Stimulated activated CD8-positive, alpha-beta memory T cell treated with anti-CD3 and anti-CD28 coated beads, Interleukin-15, amount 100 ng/mL, for 1 hour (primary cell): ENCODE measurements around the gene FCHO1.

ENCODE experiments used
- DNase-seq: peaks from one replicate; pipeline ENCODE4 v3.0.0-alpha.2; 2020; ENCODE audit warnings: low read depth

The FCHO1 gene

GRCh38 chr19:17829855-17830566 lies 78.7 kb downstream of the FCHO1 start:
- DNase-seq, result no peak

DNA sequence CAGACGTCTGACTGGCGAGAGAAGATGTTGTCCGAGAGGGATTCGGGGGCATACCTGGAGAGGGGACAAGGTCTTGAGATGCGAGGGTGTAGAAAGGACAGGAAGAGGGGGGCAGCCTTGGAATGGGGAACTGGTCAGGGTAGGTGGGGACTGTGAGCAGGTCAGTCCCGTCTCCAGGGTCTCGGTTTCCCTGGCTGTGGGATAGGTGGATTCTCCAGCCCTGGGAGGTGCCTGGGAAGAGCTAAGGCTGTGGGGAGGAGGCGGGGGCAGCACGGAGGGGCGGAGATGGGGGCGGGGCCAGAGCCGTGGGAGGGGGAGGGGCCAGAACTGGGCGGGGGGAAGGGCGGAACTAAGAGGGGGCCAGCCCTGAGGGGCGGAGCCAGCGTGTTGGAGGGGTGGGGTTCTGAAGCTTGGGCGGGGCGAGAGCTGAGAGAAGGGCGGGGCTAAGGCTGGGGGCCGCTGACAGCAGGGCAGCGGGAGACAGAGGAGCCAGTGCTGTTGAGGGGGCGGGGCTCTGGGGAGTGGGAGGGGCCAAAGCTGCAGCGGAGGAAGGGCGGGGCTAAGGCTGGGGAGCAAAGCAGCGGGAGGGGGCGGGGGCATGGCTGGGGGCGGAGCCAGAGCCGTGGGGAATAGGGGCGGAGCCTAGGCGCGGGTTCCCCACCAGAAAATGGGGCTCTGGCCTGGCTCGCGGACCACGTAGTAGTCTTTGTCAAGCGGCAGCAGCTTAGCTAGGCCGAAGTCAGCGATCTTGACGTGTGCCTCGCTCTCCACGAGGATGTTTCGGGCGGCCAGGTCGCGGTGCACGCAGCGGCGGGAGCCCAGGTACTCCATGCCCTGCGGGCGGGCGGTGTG lies 79.5 kb downstream of the FCHO1 start:
- no peak for DNase-seq

DNA sequence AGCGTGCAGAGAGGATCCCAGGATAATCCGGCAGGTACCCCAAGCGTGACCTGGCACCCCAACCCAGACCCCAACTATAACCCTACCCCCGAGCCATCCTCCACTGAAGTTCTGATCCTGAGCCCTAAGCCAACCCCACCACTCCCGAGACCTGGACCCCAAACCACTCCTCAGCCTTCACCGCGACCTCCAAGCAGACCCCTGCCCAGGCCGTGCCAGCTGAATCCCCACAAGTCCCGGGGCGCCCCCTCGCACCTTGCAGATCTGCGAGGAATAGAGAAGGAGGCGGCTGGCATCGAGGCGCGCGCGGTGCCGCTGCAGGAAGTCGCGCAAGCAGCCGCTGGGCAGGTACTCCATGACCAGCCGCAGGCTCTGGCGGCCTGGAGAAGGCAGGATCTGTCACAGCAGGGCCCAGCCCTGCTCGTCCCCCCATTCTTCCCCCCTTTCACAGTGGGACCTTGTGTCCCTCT lies 80.2 kb downstream of the FCHO1 start:
- DNase-seq, result no peak

DNA sequence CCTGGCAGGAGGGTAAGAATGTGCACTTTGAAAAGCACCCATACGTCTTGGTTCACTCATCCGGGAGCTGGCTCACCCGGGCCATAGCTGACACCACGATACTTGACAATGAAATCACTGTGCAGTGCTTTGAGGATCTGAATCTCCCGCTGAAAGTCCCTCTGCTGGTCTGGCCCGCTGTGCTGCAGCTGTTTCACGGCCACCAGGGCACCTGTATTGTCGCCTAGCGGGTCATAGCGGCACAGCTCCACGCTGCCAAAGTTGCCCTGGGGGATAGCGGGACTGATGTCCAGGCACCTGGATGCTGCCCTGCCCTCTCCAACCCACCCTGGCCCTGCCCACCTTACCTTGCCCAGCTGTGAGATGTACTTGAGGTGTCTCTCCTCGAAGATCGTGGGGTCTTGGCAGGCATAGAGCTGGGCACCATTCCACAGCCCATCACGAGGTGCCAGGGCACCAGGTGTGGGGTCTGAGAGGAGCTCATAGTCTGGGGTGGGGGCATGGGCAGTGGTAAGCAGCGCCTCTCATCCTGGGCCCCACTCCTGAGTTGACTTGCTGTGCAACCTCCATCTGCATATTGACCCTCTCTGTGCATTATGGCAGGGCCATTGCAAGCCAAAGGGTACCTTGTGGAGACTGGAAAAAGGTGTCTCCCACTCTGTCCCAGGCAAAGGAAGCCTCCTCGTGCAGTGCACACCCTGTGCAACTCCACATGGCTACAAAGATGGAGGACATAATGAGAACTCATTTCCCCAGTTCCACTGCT lies 81.3 kb downstream of the FCHO1 start:
- no peak for DNase-seq

DNA sequence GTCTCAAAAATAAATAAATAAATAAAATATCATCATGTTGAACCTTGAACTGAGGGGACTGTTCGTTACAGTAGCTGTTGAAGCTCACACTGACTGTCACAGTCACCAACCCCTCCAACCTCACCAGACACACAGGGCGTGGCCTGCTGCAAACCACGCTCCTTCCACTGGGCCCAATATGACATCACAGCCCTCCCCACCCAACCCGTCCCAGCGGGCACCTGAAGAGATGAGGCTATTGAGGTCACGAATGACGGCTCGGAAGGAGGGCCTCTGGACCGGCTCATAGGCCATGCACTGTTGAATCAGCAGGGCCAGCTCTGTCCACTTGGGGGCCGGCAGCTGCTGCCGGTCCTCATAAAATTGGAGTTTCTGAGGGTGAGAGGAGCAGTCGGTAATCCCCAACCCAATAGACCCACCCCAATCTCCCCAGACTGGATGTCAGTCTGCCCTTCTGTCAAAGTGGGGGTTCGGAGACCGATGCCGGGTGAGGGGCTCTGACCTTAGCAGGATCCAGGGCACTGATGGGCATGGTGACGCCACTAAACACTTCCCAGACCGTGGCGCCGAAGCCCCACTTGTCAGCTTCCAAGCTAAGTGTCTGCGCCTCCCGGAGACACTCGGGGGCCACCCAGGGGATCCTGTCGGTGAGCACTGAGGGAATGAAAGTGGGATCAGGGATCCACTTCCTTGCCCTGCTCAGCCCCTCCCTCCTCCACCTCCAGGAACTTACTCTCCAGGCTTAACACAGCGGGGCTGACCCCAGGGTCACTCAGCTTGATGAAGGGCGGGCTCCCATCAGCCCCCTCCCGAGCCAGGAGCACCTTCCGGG lies 83.3 kb downstream of the FCHO1 start:
- no peak for DNase-seq

DNA sequence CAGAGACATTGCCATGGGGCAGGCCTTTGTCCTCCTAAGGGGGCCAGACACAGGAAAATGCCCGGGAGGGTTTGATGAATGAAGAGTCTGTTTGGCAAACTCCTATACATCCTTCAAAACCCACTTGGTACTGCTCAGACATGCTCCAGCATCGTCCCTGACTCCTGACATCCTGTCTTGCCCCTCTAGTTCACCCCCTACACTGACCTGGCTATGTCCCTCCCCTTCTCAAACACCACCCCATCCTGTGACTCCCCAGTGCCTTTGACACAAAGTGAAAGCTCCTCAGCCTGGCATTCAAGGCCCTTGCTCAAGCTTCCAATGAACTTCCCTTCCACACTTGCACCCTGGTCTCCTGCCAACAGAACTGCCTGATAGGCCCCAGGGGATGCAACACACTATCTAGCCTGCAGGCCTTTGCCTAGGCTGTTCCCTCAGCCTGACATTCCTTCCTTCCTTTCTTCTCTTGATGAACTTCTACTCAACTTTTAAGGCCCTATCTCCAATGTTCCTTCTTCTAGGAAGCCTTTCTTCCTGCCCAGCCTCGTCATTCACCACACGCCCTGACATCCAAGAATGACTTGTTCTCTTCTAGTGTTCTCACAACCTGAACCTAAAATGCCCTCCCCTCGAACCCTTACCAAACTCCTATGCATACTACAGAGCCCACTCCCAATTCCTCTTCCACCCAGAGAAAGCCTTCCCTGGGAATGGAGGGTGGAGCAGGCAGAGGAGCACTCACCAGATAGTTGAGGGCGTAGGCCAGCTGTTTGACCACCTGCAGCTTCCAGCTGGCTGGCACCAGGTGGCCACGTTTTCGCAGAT lies 84.1 kb downstream of the FCHO1 start:
- no peak for DNase-seq

DNA sequence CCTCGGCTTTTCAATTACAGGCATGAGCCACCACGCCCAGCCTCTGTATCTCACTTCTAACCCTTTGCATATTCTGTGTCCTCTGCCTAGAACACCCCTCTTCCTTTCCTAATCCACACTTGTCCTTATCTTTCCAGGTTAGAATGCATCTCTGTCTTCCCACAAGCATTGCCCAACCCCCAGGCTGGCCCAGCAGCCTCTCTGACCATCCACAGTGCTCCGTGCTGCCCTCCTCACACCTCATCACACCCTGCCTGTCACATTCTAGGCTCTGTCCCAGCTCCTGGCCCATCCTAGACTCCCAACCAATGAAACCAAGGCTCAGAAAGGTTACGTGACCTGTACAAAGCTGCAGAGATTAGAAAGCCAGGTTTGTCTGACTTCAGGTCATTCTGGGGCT lies 85.3 kb downstream of the FCHO1 start:
- no peak for DNase-seq

GRCh38 chr19:17837972-17838371 lies 86.7 kb downstream of the FCHO1 start:
- no peak for DNase-seq
